ENCODE measurements around the gene KIF1B. TPM values are rescaled to one million over a fixed set of nuclear protein-coding genes. Genes with fewer than 3 reads are reported as not detected.

KIF1B gene, protein sequence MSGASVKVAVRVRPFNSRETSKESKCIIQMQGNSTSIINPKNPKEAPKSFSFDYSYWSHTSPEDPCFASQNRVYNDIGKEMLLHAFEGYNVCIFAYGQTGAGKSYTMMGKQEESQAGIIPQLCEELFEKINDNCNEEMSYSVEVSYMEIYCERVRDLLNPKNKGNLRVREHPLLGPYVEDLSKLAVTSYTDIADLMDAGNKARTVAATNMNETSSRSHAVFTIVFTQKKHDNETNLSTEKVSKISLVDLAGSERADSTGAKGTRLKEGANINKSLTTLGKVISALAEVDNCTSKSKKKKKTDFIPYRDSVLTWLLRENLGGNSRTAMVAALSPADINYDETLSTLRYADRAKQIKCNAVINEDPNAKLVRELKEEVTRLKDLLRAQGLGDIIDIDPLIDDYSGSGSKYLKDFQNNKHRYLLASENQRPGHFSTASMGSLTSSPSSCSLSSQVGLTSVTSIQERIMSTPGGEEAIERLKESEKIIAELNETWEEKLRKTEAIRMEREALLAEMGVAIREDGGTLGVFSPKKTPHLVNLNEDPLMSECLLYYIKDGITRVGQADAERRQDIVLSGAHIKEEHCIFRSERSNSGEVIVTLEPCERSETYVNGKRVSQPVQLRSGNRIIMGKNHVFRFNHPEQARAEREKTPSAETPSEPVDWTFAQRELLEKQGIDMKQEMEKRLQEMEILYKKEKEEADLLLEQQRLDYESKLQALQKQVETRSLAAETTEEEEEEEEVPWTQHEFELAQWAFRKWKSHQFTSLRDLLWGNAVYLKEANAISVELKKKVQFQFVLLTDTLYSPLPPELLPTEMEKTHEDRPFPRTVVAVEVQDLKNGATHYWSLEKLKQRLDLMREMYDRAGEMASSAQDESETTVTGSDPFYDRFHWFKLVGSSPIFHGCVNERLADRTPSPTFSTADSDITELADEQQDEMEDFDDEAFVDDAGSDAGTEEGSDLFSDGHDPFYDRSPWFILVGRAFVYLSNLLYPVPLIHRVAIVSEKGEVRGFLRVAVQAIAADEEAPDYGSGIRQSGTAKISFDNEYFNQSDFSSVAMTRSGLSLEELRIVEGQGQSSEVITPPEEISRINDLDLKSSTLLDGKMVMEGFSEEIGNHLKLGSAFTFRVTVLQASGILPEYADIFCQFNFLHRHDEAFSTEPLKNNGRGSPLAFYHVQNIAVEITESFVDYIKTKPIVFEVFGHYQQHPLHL (N-terminal part only)
- 1 to 10 TPM; 6.1 to 6.2 TPM for total RNA-seq

- CTCF ChIA-PET: interaction anchor here (0.7 to 2.8 kb wide), 30 partner anchors 10 to 299 kb away, joined by 3 to 30 read pairs (median 4); partner anchors contain the start of gene CENPS
- H3K27ac Mint-ChIP-seq: peak within 1 kb of the TSS; percentile 69
- peak within 1 kb of the TSS; percentile 83 for H3K4me3 Mint-ChIP-seq
Observed at GRCh38 chr1:10209905-10210810, at the start of gene KIF1B. TSS of gene KIF1B (plus strand) at chr1:10210570. CDS start at chr1:10232329, 21,759 bp downstream.

DNA sequence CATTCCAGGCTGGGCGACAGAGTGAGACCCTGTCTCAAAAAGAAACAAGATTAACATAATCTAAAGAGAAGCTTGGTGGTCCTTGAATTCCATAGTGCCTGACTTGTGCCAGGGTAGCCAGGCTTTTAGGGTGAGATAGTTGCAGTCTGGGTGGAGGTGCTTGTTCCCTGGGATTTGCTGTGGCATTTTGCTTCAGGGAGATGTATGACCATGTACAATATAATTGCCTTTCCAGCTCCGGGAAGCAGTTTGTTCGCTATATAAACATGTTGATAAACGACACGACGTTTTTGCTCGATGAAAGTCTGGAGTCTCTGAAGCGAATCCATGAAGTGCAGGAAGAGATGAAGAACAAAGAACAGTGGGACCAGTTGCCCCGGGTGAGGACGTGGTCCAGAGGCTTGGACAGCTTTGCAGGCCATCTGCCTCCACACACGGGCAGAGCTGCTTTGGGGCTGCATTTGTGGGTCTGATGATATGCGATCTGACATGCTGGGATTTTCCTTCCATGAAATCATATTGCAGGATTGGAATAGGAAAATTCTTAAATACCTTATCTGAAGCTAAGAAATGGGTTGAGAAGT lies 49.4 kb upstream of the KIF1B start:
- Mint-ChIP-seq H3K9me3 (no peaks in the 10 kb centered on the region), H3K36me3 (ENCODE audit: low read depth) (peaks cover 11% of the 10 kb centered on the region), H3K27ac (no peak overlapping the region), H3K4me3 (no peak overlapping the region), H3K27me3 (ENCODE audit: low read depth) (no peaks in the 10 kb centered on the region), H3K4me1 (ENCODE audit: low read depth) (no peaks in the 10 kb centered on the region)
- no peak for DNase-seq
- CTCF ChIA-PET: interaction anchor here (1.3 kb wide), 2 partner anchors 9 to 49 kb away, joined by 3 to 7 read pairs; partner anchors contain the start of gene KIF1B
- intact Hi-C loops (cut with micrococcal nuclease): no loop called here

More at GRCh38 chr1:10209905-10210810, at the start of gene KIF1B:
- intact Hi-C loops (cut with micrococcal nuclease): loop anchor here (1.0 kb wide), 3 partner anchors 73 to 218 kb away; no protein-coding TSS in a partner anchor
- peaks cover 29% of the 10 kb centered on the region for H3K4me1 Mint-ChIP-seq (ENCODE audit: low read depth)
- H3K27me3 Mint-ChIP-seq (ENCODE audit: low read depth): no peaks in the 10 kb centered on the region
- DNase-seq: peak; percentile 95
- no peaks in the 10 kb centered on the region for H3K9me3 Mint-ChIP-seq
- H3K36me3 Mint-ChIP-seq (ENCODE audit: low read depth): no peaks in the 10 kb centered on the region

DNA sequence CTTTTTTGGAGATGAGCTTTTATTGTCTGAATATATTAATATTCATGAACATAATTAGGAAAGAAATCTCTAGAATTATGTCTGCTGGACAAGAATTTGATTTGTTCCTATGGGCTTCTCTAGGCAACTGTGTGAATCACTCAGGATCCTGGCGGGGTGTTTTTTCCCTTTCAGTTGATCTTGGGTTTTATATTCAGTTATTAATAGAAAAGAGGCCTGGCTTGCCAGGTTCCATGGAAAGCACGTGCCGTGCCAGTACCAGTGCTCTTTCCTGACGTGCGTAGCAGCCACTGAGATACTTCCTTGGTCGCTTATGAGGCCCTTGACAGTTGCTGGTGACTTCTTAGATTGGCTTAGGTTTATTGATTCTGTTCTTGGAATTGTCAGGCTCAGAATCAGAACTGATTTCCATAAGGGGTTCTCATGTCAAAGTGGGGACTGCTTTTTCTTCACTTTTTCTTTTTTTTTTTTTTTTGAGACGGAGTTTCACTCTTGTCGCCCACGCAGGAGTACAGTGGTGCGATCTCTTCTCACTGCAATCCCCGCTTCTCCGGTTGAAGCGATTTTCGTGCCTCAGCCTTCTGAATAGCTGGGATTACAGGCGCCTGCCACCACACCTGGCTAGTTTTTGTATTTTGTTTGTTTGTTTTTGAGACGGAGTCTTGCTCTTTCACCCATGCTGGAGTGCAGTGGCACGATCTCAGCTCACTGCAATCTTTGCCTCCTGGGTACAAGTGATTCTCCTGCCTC lies 48.7 kb upstream of the KIF1B start:
- CTCF ChIA-PET: interaction anchor here (0.6 to 1.3 kb wide), 2 partner anchors 10 to 107 kb away, joined by 3 to 7 read pairs; no protein-coding TSS in a partner anchor
- H3K36me3 Mint-ChIP-seq (ENCODE audit: low read depth): peaks cover 14% of the 10 kb centered on the region
- H3K4me1 Mint-ChIP-seq (ENCODE audit: low read depth): no peaks in the 10 kb centered on the region
- DNase-seq: no peak
- no peak overlapping the region for H3K27ac Mint-ChIP-seq
- H3K9me3 Mint-ChIP-seq: no peaks in the 10 kb centered on the region
- no peak overlapping the region for H3K4me3 Mint-ChIP-seq
- H3K27me3 Mint-ChIP-seq (ENCODE audit: low read depth): no peaks in the 10 kb centered on the region
- intact Hi-C loops (cut with micrococcal nuclease): no loop called here

DNA sequence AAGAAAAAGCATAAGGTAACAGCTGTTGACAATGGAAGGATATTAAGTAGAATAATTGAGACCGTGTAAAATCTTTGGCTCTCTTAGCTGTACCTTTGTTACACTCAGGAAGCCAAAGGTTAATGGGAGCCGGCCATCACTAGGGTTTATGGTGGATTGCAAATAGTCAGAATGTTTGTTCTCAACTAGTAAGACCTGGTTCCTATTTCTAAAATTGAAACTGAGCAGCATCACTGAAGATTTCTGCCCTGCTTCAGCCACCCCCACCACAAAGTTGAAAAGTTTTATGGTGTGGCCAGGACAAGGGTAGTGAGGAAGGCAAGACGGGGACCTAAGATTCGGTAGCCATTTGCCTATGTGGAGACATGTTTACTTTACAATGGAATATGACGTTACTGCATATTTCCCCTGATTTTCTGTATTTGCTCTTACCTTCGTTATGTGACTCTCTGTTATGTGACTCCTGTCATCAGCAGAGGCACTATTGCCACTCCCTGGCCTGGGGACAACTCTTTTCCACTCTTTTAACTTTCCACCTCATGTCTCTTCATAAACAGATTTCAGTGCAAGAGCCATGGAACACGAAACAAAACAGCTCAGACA lies 41.4 kb upstream of the KIF1B start:
- intact Hi-C loops (cut with micrococcal nuclease): no loop called here
- H3K4me1 Mint-ChIP-seq (ENCODE audit: low read depth): peaks cover 40% of the 10 kb centered on the region
- peak; percentile 31 for DNase-seq
- peak overlapping the region; percentile 87 for H3K27ac Mint-ChIP-seq
- no peaks in the 10 kb centered on the region for H3K27me3 Mint-ChIP-seq (ENCODE audit: low read depth)
- CTCF ChIA-PET: interaction anchor here (2.0 kb wide), 1 partner anchor 41 kb away, joined by 8 read pairs; the partner anchor contains the start of gene KIF1B
- no peak overlapping the region for H3K4me3 Mint-ChIP-seq
- H3K9me3 Mint-ChIP-seq: no peaks in the 10 kb centered on the region
- peaks cover 34% of the 10 kb centered on the region for H3K36me3 Mint-ChIP-seq (ENCODE audit: low read depth)

GRCh38 chr1:10170239-10170574 lies 40.2 kb upstream of the KIF1B start:
- intact Hi-C loops (cut with micrococcal nuclease): loop anchor here (1.0 kb wide), 7 partner anchors 42 to 442 kb away; partner anchors contain the start of gene UBE4B
- peaks cover 33% of the 10 kb centered on the region for H3K36me3 Mint-ChIP-seq (ENCODE audit: low read depth)
- H3K4me1 Mint-ChIP-seq (ENCODE audit: low read depth): peaks cover 40% of the 10 kb centered on the region
- no peaks in the 10 kb centered on the region for H3K9me3 Mint-ChIP-seq
- H3K4me3 Mint-ChIP-seq: no peak overlapping the region
- peak; percentile 48 for DNase-seq
- CTCF ChIA-PET: interaction anchor here (2.0 kb wide), 1 partner anchor 40 kb away, joined by 8 read pairs; the partner anchor contains the start of gene KIF1B
- H3K27ac Mint-ChIP-seq: peak overlapping the region; percentile 87
- no peaks in the 10 kb centered on the region for H3K27me3 Mint-ChIP-seq (ENCODE audit: low read depth)

- Mint-ChIP-seq H3K9me3 (peaks cover 5% of the 10 kb centered on the region), H3K4me3 (no peak overlapping the region), H3K36me3 (ENCODE audit: low read depth) (peaks cover 38% of the 10 kb centered on the region), H3K4me1 (ENCODE audit: low read depth) (peaks cover 40% of the 10 kb centered on the region), H3K27ac (no peak overlapping the region), H3K27me3 (ENCODE audit: low read depth) (no peaks in the 10 kb centered on the region)
- DNase-seq: no peak
- CTCF ChIA-PET: interaction anchor here (2.0 kb wide), 1 partner anchor 38 kb away, joined by 8 read pairs; the partner anchor contains the start of gene KIF1B
- intact Hi-C loops (cut with micrococcal nuclease): no loop called here
Observed at GRCh38 chr1:10171105-10171767, 39.1 kb upstream of the KIF1B start.

- peaks cover 37% of the 10 kb centered on the region for H3K36me3 Mint-ChIP-seq (ENCODE audit: low read depth)
- H3K27ac Mint-ChIP-seq: no peak overlapping the region
- DNase-seq: no peak
- intact Hi-C loops (cut with micrococcal nuclease): no loop called here
- peaks cover 40% of the 10 kb centered on the region for H3K4me1 Mint-ChIP-seq (ENCODE audit: low read depth)
- H3K4me3 Mint-ChIP-seq: no peak overlapping the region
- CTCF ChIA-PET: no interaction called here
- H3K9me3 Mint-ChIP-seq: peaks cover 5% of the 10 kb centered on the region
- no peaks in the 10 kb centered on the region for H3K27me3 Mint-ChIP-seq (ENCODE audit: low read depth)
Observed at GRCh38 chr1:10171995-10172669, 38.2 kb upstream of the KIF1B start.

GRCh38 chr1:10173582-10173981 lies 36.8 kb upstream of the KIF1B start:
- CTCF ChIA-PET: no interaction called here
- Mint-ChIP-seq H3K27ac (no peak overlapping the region), H3K36me3 (ENCODE audit: low read depth) (peaks cover 30% of the 10 kb centered on the region), H3K9me3 (peaks cover 5% of the 10 kb centered on the region), H3K4me3 (no peak overlapping the region), H3K27me3 (ENCODE audit: low read depth) (no peaks in the 10 kb centered on the region), H3K4me1 (ENCODE audit: low read depth) (peaks cover 34% of the 10 kb centered on the region)
- no peak for DNase-seq
- intact Hi-C loops (cut with micrococcal nuclease): no loop called here

- no peaks in the 10 kb centered on the region for H3K27me3 Mint-ChIP-seq (ENCODE audit: low read depth)
- no peak overlapping the region for H3K27ac Mint-ChIP-seq
- H3K4me3 Mint-ChIP-seq: no peak overlapping the region
- H3K4me1 Mint-ChIP-seq (ENCODE audit: low read depth): no peaks in the 10 kb centered on the region
- intact Hi-C loops (cut with micrococcal nuclease): no loop called here
- peaks cover 5% of the 10 kb centered on the region for H3K9me3 Mint-ChIP-seq
- no peak for DNase-seq
- CTCF ChIA-PET: no interaction called here
- H3K36me3 Mint-ChIP-seq (ENCODE audit: low read depth): peaks cover 25% of the 10 kb centered on the region
Observed at GRCh38 chr1:10177876-10178275, 32.5 kb upstream of the KIF1B start.
